ENCODE results near the gene MGAT4C. TPM values are rescaled to one million over a fixed set of nuclear protein-coding genes. Genes with fewer than 3 reads are reported as not detected.
A peak's percentile ranks its signal among the peaks of the same experiment; 100 is the strongest.

Gene MGAT4C
- total and polyA plus RNA-seq, 2 of the 8 experiments (the other 6 are each of a cell fraction or from before 2014, with no cell fraction given) = 1.6 to 2.5 TPM

- H3K27ac ChIP-seq (ENCODE audit: low read depth, low read length) = no peak overlapping the region
- no peak overlapping the region for H3K18ac ChIP-seq (ENCODE audit: extremely low read depth, low read length)
- CTCF ChIA-PET (ENCODE audit: partially characterized antibody) = interaction anchor here (0.6 to 4.8 kb wide), 22 partner anchors 13 to 1861 kb away, joined by 3 to 130 read pairs (median 3); no protein-coding TSS in a partner anchor
- TF ChIP-seq RAD21 (IDR thresholded peaks at IDR 0.05 in 1 of 2, conservative IDR thresholded peaks at IDR 0.05 in 1 of 2; ENCODE audit: low read depth in 2 of 2, low read length in 2 of 2) = peak; percentile 55 to 59
- no peak for TF ChIP-seq YY1 (IDR thresholded peaks at IDR 0.05; ENCODE audit: low read depth, low read length)
Observed at GRCh38 chr12:85923767-85924331, 332.3 kb downstream of the MGAT4C start.

More at GRCh38 chr12:85923767-85924331, 332.3 kb downstream of the MGAT4C start:
- Histone ChIP-seq H2BK120ac (replicated peaks; ENCODE audit: low read depth, low read length) (no peak overlapping the region), H2BK5ac (ENCODE audit: low read depth, low read length) (no peak overlapping the region), H2BK12ac (ENCODE audit: low read depth, low read length) (no peak overlapping the region), H4K5ac (ENCODE audit: insufficient read length, low read depth, low read length) (peak overlapping the region; percentile 82), H3K23me2 (ENCODE audit: low read depth, low read length) (no peaks in the 10 kb centered on the region; the same call in 1 of the 2 replicates), H2BK20ac (ENCODE audit: low read length) (no peak overlapping the region), H3K27me3 (replicated peaks in 1 of 4; ENCODE audit: control insufficient read depth in 3 of 4, extremely low read depth in 1 of 4, insufficient read depth in 3 of 4, low read length in 3 of 4) (no peaks in the 10 kb centered on the region), H3K9me3 (ENCODE audit: insufficient read depth in 2 of 2, low read depth in 1 of 2, low read length in 1 of 2) (no peaks in the 10 kb centered on the region), H4K8ac (ENCODE audit: extremely low read depth, insufficient read depth, low read length) (no peak overlapping the region), H3K4me2 (ENCODE audit: insufficient read depth in 1 of 2, low read depth in 2 of 2, low read length in 2 of 2) (no peak overlapping the region), H3K4me1 (replicated peaks in 1 of 4; ENCODE audit: control insufficient read depth in 3 of 4, insufficient read depth in 4 of 4, low read length in 3 of 4) (peaks cover 0 to 4% (median 1%) of the 10 kb centered on the region in 4 experiments; a peak in 2 of 7 replicates), H3K79me2 (ENCODE audit: control insufficient read depth in 1 of 2, insufficient read depth in 2 of 2, low read length in 2 of 2) (no peaks in the 10 kb centered on the region), H2AK5ac (ENCODE audit: low read depth, low read length) (no peak overlapping the region), H4K91ac (replicated peaks; ENCODE audit: insufficient read length, low read length) (no peak overlapping the region), H3K4me3 (ENCODE audit: extremely low read depth in 1 of 4, insufficient read depth in 2 of 4, low read depth in 3 of 4, low read length in 4 of 4) (no peak overlapping the region), H2AFZ (ENCODE audit: low read length) (no peak overlapping the region), H3K36me3 (ENCODE audit: control insufficient read depth in 2 of 4, insufficient read depth in 4 of 4, low read length in 3 of 4) (no peaks in the 10 kb centered on the region; a peak in 1 of 8 replicates), H3K4ac (replicated peaks; ENCODE audit: insufficient read length, low read depth, low read length) (no peak overlapping the region), H3K14ac (ENCODE audit: insufficient read length) (no peak overlapping the region), H4K20me1 (replicated peaks in 1 of 2; ENCODE audit: control insufficient read depth in 1 of 2, insufficient read depth in 2 of 2, low read length in 2 of 2) (no peaks in the 10 kb centered on the region), H3K9ac (replicated peaks in 1 of 4; ENCODE audit: extremely low read depth in 1 of 4, low read depth in 3 of 4, low read length in 3 of 4) (no peak overlapping the region), H3K23ac (ENCODE audit: insufficient read length) (no peak overlapping the region), H2BK15ac (ENCODE audit: low read length) (no peak overlapping the region), H3K79me1 (ENCODE audit: low read depth, low read length) (no peaks in the 10 kb centered on the region), H3K56ac (replicated peaks; ENCODE audit: insufficient read length, low read depth, low read length) (no peak overlapping the region)
- POLR2A ChIA-PET (ENCODE audit: partially characterized antibody) = no interaction called here
- DNase-seq (ENCODE audit: low read depth in 1 of 2, low spot score in 2 of 2) (no peak), FAIRE-seq (no peak)
- 73 to 92% methylated on average over 1 of the region's 1 CpG for WGBS, 2 experiments (ENCODE audit: extremely low coverage in 1 of 2, insufficient coverage in 1 of 2, insufficient read length in 1 of 2, insufficient replicate concordance in 2 of 2, low coverage in 1 of 2, low lambda C conversion rate in 2 of 2, missing lambda C conversion rate in 1 of 2)

All from H1 (cell line).